GM23338 (cell line): ENCODE measurements around the gene NECTIN1. TPM values are rescaled to one million over a fixed set of nuclear protein-coding genes. Genes with fewer than 3 reads are reported as not detected.

ENCODE experiments used
- ATAC-seq: fragments of 200-7000 bp; cut with Tn5 transposase; 3 replicates; pipeline ENCODE4 v1.9.1; 2020
- DNase-seq: peaks from one replicate; pipeline ENCODE4 v3.0.0-alpha.2; 2015; ENCODE audit warnings: low spot score
- H2AFZ ChIP-seq: fragments of 200-600 bp; sonication (generic); 2 replicates; pipeline ENCODE4 v1.8.0; 2016; ENCODE audit warnings: antibody characterized with exemption, mild to moderate bottlenecking, moderate library complexity
- H3F3A ChIP-seq: fragments of 200-600 bp; sonication (generic); replicated peaks from 2 replicates; pipeline ENCODE4 v1.8.0; 2017; ENCODE audit warnings: antibody characterized with exemption, mixed run types, low read depth
- H3K27ac ChIP-seq: fragments of 200-600 bp; sonication (generic); 2 replicates; pipeline ENCODE4 v1.6.1; 2016; ENCODE audit warnings: low read depth
- H3K27me3 ChIP-seq: fragments of 200-600 bp; sonication (generic); 2 replicates; pipeline ENCODE4 v1.8.0; 2016; ENCODE audit warnings: mild to moderate bottlenecking, mixed run types, moderate library complexity; ENCODE audit not compliant: insufficient read depth
- H3K36me3 ChIP-seq: fragments of 200-600 bp; sonication (generic); 2 replicates; pipeline ENCODE4 v1.8.0; 2016; ENCODE audit warnings: mild to moderate bottlenecking; ENCODE audit not compliant: insufficient read depth
- H3K4me1 ChIP-seq: fragments of 200-600 bp; sonication (generic); 2 replicates; pipeline ENCODE4 v1.8.0; 2016; ENCODE audit warnings: mild to moderate bottlenecking, moderate library complexity; ENCODE audit not compliant: insufficient read depth
- H3K4me2 ChIP-seq: fragments of 200-600 bp; sonication (generic); 2 replicates; pipeline ENCODE4 v1.7.1; 2017; ENCODE audit warnings: mixed run types
- H3K4me3 ChIP-seq: fragments of 200-600 bp; sonication (generic); 2 replicates; pipeline ENCODE4 v1.6.1; 2016; ENCODE audit warnings: mixed run types
- H3K79me2 ChIP-seq: fragments of 200-600 bp; sonication (generic); replicated peaks from 2 replicates; pipeline ENCODE4 v1.8.0; 2017; ENCODE audit warnings: mild to moderate bottlenecking; ENCODE audit not compliant: insufficient read depth
- H3K9me2 ChIP-seq: fragments of 200-600 bp; sonication (generic); 2 replicates; pipeline ENCODE4 v1.8.0; 2017; ENCODE audit not compliant: insufficient read depth
- H4K20me1 ChIP-seq: fragments of 200-600 bp; sonication (generic); replicated peaks from 2 replicates; pipeline ENCODE4 v1.8.0; 2017; ENCODE audit warnings: mild to moderate bottlenecking; ENCODE audit not compliant: insufficient read depth
- H3K27ac Mint-ChIP-seq: 2 replicates; pipeline ENCODE4 v1.8.0; 2020; ENCODE audit warnings: inconsistent platforms, mild to moderate bottlenecking, moderate library complexity, mixed read lengths
- H3K27me3 Mint-ChIP-seq: 3 replicates; pipeline ENCODE4 v1.8.0; 2022; ENCODE audit warnings: low read depth, mild to moderate bottlenecking, moderate library complexity, mixed read lengths, inconsistent platforms; ENCODE audit not compliant: insufficient read depth, poor library complexity
- H3K36me3 Mint-ChIP-seq: 3 replicates; pipeline ENCODE4 v1.8.0; 2021; ENCODE audit warnings: low read depth, mild to moderate bottlenecking, inconsistent platforms, moderate library complexity, mixed read lengths
- H3K4me1 Mint-ChIP-seq: 3 replicates; pipeline ENCODE4 v1.8.0; 2020; ENCODE audit warnings: mild to moderate bottlenecking, inconsistent platforms, mixed read lengths
- H3K4me3 Mint-ChIP-seq: 3 replicates; pipeline ENCODE4 v1.8.0; 2021; ENCODE audit warnings: moderate library complexity, mild to moderate bottlenecking, inconsistent platforms, mixed read lengths
- H3K9me3 Mint-ChIP-seq: 3 replicates; pipeline ENCODE4 v1.8.0; 2020; ENCODE audit warnings: moderate library complexity, mild to moderate bottlenecking, inconsistent platforms, mixed read lengths
- CREB1 ChIP-seq: fragments of 250-450 bp; sonication (Bioruptor Pico); IDR thresholded peaks from 2 replicates; pipeline ENCODE4 v1.5.0; 2020; ENCODE audit warnings: low read depth, mild to moderate bottlenecking, moderate library complexity
- ETS1 ChIP-seq: IDR thresholded peaks from 2 replicates; pipeline ENCODE4 v1.6.1; 2016; ENCODE audit warnings: antibody characterized with exemption
- EZH2phosphoT487 ChIP-seq: fragments of 200-600 bp; sonication (generic); IDR thresholded peaks from one replicate; pipeline ENCODE4 v1.8.1; 2018; ENCODE audit warnings: antibody characterized with exemption; ENCODE audit not compliant: unreplicated experiment
- JUNB ChIP-seq: IDR thresholded peaks from one replicate; pipeline ENCODE4 v1.6.1; 2016; ENCODE audit warnings: antibody characterized with exemption; ENCODE audit not compliant: unreplicated experiment
- ZNF114 ChIP-seq: fragments of 250-450 bp; sonication (Bioruptor Pico); IDR thresholded peaks from 2 replicates; pipeline ENCODE4 v1.5.0; 2020; ENCODE audit warnings: mild to moderate bottlenecking, moderate library complexity
- polyA plus RNA-seq: library from polyadenylated mRNA; unstranded; fragments of >200 nt; fragmentation: Nextera tagmentation; extraction: Ambion mirVana; gene quantifications from 2 replicates; pipeline ENCODE4 v1.2.1, GENCODE V29; 2016
- total RNA-seq: library from RNA; depleted of rRNA; stranded (reverse); fragments of >200 nt; shearing (Covaris generic); gene quantifications from 2 replicates; pipeline ENCODE4 v1.2.3, GENCODE V29; 2014
- TF ChIP-seq, protein P1 (sequence below), 2 experiments: fragments of 200-600 bp in 1 of 2; sonication (generic) in 1 of 2; conservative IDR thresholded peaks; 2 replicates each; pipeline versions ENCODE4 v1.5.1 to v1.6.1; 2016 to 2017; ENCODE audit warnings: antibody characterized with exemption in 2 of 2, low read depth in 2 of 2, mild to moderate bottlenecking in 2 of 2, moderate library complexity in 1 of 2

Gene NECTIN1
- total and polyA plus RNA-seq, 2 experiments from 2014 or later: 18.7 to 56.3 TPM

- H3K79me2 ChIP-seq: peaks cover 54% of the 10 kb centered on the region
- DNase-seq: peak; percentile 68
- no peaks in the 10 kb centered on the region for H3K36me3 ChIP-seq
- H3K27me3 Mint-ChIP-seq: peaks cover 17% of the 10 kb centered on the region
- H4K20me1 ChIP-seq: peaks cover 25% of the 10 kb centered on the region
- peak overlapping the region; percentile 96 for H3K4me3 ChIP-seq
- H3F3A ChIP-seq: 0 out of 2 replicates have a peak, but pooled peaks cover 4% of the 10 kb centered on the region
- no peaks in the 10 kb centered on the region for H3K9me2 ChIP-seq
- no peaks in the 10 kb centered on the region for H3K27me3 ChIP-seq
- H3K4me3 Mint-ChIP-seq: peak overlapping the region; percentile 98
- ATAC-seq: peak; percentile 8
- peaks cover 44% of the 10 kb centered on the region for H3K4me1 ChIP-seq
- H3K36me3 Mint-ChIP-seq: peaks cover 17% of the 10 kb centered on the region; the same call in 2 of the 3 replicates
- H3K9me3 Mint-ChIP-seq: no peaks in the 10 kb centered on the region
- H3K27ac Mint-ChIP-seq: peak overlapping the region; percentile 89
- H3K4me1 Mint-ChIP-seq: peaks cover 49% of the 10 kb centered on the region
- no peak overlapping the region for H3K27ac ChIP-seq
- peak overlapping the region; percentile 94 for H3K4me2 ChIP-seq
- TF ChIP-seq EZH2phosphoT487: no peak
- TF ChIP-seq, protein P1, sequence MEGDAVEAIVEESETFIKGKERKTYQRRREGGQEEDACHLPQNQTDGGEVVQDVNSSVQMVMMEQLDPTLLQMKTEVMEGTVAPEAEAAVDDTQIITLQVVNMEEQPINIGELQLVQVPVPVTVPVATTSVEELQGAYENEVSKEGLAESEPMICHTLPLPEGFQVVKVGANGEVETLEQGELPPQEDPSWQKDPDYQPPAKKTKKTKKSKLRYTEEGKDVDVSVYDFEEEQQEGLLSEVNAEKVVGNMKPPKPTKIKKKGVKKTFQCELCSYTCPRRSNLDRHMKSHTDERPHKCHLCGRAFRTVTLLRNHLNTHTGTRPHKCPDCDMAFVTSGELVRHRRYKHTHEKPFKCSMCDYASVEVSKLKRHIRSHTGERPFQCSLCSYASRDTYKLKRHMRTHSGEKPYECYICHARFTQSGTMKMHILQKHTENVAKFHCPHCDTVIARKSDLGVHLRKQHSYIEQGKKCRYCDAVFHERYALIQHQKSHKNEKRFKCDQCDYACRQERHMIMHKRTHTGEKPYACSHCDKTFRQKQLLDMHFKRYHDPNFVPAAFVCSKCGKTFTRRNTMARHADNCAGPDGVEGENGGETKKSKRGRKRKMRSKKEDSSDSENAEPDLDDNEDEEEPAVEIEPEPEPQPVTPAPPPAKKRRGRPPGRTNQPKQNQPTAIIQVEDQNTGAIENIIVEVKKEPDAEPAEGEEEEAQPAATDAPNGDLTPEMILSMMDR (conservative IDR thresholded peaks at IDR 0.05; ENCODE audit: low read depth in 2 of 2): peak in 1 of 2 experiments; percentile 24; a peak in 1 of 4 replicates
- no peak overlapping the region for H2AFZ ChIP-seq
Measured at GRCh38 chr11:119727523-119728151, 1.4 kb downstream of the NECTIN1 start.

DNA sequence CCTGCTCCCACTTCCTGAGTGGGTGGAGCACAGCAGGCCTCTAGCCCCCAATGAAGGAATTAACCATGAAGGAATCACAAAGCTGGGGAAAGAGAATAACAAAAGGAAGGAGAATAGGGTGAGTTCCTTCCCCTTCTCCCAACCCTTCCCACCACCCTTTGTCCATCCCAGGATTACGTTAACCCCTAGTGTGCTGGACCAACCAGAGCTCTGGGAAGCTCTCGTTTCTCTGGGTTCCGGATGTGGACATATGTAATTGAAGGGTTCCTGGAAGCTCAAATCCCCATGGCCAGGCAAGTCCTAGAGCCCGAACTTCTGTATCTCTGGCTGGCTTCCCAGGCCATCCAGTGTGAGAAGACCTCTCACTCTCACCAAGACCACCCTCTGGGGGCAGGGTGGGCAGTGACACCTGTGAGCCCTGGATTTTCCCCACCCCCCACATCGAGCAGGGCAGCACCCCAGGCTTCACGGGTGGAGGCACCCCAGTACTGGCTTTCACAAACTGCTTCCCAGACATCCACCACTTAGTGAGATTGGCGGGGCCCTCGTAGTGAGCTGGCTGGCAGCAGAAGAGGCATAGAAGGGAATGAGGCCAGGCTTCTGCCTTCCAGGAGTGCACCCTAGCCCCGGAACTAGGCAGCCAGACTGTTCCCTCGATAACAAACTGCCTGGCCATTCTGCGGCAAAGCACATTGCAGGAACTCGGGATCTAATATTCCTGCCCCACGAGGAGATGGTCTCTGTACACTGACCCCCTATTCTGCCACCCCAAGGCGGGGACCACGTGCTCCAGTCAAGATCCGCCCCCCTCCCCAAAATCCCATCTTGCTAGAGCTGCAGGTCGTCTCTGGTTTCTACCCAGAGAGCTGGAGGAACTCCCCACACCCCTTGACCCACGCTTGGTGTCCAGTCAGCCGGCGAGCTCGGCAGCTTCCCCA is 2.1 kb downstream of the NECTIN1 start:
- Mint-ChIP-seq H3K4me1 (peaks cover 57% of the 10 kb centered on the region), H3K27me3 (peaks cover 17% of the 10 kb centered on the region), H3K9me3 (no peaks in the 10 kb centered on the region), H3K36me3 (peaks cover 19% of the 10 kb centered on the region), H3K27ac (peak overlapping the region; percentile 85), H3K4me3 (peak overlapping the region; percentile 98)
- Histone ChIP-seq H3K4me3 (peak overlapping the region; percentile 96), H3K4me2 (peak overlapping the region; percentile 94), H3K27me3 (no peaks in the 10 kb centered on the region), H3K79me2 (peaks cover 62% of the 10 kb centered on the region), H3K36me3 (no peaks in the 10 kb centered on the region), H3K9me2 (no peaks in the 10 kb centered on the region), H2AFZ (no peak overlapping the region), H4K20me1 (peaks cover 33% of the 10 kb centered on the region), H3F3A (0 out of 2 replicates have a peak, but pooled peaks cover 4% of the 10 kb centered on the region), H3K4me1 (peaks cover 50% of the 10 kb centered on the region), H3K27ac (peak overlapping the region; percentile 52)
- peak; percentile 92 for DNase-seq
- peak; percentile 33 for ATAC-seq
- TF ChIP-seq ZNF114 (no peak), ETS1 (peak; percentile 60; the same call in 1 of the 2 replicates), JUNB (no peak), CREB1 (no peak)
- TF ChIP-seq, protein P1 (conservative IDR thresholded peaks at IDR 0.05; ENCODE audit: low read depth in 2 of 2): no peak
